GM19328 (cell line): ENCODE measurements around the gene ZC3H4.
"Not testable (repeated sequence)": the region's sequence is repeated elsewhere in the genome, so short reads cannot be mapped to it uniquely, and the experiment has no call there.

Experiments
- ATAC-seq: cut with Tn5 transposase; IDR thresholded peaks from one replicate; pipeline ENCODE4 v1.9.1; 2021; ENCODE audit warnings: mild to moderate bottlenecking, moderate library complexity; ENCODE audit not compliant: unreplicated experiment

ZC3H4 gene

DNA sequence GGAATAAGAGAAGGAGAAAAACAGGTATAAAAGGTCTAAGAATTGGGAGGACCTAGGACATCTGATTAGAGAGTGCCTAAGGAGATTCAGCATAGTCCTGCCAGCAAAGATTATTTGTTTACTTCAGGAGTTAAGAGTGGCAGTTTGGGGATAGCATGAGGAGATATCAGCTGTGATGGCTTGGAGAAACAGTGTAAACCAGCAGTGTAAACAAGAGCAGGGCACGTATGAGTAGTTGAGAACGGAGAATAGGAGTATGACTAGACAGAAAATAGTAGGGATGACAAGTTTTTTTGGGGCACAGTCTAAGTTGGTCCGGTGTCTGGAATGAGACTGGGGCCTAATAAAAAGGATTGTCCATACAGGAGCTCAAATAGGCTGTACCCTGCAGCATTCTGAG, 63.0 kb downstream of the ZC3H4 start:
- not testable (repeated sequence) for ATAC-seq

DNA sequence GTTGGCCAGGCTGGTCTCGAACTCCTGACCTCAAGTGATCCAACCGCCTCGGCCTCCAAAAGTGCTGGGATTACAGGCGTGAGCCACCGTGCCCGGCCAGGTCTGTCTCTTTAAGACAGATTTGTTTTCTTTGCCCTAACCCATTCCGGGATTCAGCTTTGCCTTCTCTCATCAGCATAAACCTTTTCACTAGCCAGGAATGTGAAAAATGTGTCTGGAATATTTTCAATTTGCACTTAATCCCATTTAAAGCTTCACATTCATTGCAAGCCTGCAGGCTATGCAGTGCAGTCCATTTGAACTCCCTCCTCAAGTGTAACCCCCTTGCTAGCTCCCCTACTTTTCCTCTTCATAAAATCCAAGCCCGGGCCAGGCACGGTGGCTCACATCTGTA, 64.3 kb downstream of the ZC3H4 start:
- no peak for ATAC-seq

DNA sequence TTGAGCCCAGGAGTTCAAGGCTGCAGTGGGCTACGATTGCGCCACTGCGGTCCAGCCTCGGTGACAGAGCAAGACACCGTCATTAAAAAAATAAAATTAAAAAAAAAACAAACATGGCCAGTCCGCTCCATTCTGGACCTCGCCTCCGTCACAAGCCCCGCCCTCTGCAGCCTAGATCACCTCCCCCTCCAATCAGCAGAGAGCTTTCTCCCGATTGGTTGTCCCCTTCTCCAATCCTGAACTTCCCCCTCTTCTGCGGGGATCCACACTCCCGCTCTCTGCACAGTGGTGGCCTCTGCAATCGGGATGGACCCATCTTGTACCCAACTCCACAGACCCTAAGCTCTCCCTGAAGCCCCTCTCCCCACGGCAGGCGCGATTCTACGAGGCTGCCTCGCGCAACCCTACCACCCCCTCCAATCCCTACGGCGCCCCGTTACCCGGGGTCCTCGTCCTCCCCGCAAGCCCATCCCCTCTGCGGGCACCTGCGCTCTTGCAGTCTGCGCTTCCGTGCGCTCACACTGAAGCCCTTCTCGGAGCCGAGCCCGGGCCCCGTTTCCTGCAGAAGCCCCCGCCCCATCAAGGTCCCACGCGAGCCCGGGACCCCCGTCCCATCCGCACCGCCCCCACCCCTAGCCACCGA, 65.7 kb downstream of the ZC3H4 start:
- peak; percentile 35 for ATAC-seq

DNA sequence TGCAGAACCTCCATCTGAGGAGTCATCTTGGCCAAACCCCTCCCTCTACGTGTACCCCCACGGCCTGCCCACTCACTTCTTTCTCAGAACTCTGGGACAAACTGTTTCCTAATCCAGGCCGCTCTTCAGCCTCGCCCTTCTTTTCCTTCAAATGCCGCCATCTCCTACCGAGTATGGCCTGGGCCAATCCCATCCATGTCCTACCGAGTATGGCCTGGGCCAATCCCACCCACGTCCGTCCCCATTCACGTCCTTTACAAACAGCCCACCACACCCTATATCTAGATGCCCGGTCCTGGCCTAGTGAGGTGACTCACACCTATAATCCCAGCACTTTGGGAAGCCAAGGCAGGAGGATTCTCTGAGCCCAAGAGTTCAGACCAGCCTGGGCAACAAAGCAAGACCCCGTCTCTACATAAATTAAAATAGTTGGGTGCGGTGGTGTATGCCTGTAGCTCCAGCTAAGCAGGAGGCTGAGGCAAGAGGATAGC, 66.3 kb downstream of the ZC3H4 start:
- ATAC-seq: no peak

DNA sequence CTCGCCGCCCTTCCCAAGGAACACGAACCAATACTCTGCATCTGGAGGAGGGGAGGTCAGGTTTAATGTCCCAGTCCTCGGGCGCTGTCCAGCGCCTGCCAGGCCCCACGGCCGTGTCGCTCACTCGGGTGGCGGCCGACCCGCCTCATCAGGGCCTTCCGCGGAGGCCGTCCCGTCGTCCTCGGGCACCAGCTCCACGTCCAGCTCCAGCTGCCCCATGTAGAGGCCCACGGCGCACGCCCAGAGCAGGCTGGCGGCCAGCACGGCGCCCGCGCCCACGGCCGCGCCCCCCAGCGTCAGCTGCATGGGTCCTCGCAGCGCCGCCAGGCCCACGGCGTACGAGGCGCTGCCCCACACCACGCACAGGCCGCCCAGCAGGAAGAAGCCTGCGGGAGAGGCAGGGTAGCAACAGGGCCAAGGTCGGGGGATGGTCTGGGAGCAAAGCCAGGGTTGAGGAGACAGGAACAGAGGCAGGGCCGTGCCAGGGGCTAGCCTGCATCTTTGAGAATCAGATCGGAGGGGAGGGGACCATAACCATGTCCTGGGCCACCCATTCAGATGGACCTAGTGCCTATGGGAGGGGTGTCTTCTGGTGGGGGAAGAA, 67.6 kb downstream of the ZC3H4 start:
- ATAC-seq: no peak

DNA sequence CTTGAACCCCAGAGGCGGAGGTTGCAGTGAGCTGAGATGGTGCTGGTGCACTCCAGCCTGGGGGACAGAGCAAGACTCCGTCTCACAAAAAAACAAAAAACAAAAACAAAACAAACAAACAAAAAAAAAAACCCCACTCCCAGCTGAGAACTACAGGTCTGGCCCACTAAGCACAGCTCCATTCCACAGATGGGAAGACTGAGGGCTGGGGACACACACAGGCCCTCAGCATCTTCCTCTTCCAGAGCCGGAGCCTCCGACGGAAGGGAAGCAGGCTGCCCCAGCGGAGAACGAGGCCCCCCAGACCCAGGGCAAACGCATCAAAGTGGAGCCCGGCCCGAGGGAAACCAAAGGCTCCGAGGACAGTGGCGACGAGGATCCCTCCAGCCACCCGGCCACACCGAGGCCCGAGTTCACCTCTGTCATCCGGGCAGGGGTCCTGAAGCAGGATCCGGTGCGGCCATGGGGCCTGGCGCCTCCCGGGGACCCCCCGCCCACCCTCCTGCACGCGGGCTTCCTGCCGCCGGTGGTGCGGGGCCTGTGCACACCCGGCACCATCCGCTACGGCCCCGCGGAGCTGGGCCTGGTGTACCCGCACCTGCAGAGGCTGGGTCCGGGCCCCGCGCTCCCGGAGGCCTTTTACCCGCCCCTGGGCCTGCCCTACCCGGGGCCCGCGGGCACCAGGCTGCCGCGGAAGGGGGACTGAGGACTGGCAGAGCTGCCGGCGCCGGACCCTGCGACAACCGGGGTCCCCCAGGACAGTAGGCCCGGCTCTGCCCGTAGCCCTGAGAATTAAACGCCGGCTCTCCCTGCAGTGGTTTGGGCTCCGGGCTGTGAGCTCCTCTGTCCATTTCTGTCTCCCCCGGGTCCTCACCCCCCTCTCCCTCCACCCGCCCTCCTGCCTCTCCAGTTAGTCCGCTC, 68.4 kb downstream of the ZC3H4 start:
- ATAC-seq: no peak

DNA sequence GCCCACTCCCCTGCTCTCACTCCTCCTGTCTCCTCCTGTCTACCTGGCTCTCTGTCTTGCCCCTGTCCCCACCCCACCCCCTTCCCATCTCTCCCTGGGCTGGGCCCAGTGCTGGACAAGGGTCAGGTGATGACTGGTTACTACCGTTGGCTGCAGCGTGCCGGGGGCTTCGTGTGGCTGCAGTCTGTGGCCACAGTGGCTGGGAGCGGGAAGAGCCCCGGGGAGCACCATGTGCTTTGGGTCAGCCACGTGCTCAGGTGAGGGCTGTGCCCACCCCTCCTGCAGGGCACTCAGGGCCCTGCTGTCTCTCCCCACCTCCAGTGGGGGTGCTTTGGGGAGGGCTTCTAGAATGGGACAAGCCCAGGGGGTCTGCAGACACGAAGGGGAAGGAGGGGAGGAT, 72.7 kb downstream of the ZC3H4 start:
- no peak for ATAC-seq

DNA sequence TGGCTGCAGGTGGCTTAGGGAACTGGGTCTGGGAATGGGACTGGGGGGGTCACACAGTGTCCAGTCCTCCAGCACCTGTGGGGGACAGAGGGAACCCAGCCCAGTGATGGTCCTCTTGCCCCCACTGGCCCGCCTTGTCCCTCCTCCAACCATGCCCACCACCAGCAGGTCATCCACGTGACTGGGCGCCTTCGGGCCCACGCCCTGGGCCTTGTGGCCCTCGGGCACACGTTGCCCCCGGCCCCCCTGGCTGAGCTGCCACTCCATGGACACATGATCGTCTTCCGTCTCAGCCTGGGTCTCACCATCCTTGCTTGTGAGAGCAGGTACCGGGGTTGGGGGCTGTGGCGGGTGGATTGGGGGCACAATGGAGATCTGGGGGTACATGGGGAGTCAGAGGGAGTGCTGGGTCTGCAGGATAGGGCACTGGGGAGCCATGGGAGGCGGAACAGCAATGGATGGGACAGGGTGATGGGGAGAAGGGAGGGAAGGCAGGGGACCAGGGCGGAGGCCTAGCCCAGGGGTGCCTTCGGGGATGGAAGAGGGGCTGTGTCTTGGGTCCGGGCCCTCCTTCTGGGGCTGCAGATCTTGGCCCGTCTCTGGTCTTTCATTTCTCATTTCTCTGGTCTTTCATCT, 74.2 kb downstream of the ZC3H4 start:
- no peak for ATAC-seq

DNA sequence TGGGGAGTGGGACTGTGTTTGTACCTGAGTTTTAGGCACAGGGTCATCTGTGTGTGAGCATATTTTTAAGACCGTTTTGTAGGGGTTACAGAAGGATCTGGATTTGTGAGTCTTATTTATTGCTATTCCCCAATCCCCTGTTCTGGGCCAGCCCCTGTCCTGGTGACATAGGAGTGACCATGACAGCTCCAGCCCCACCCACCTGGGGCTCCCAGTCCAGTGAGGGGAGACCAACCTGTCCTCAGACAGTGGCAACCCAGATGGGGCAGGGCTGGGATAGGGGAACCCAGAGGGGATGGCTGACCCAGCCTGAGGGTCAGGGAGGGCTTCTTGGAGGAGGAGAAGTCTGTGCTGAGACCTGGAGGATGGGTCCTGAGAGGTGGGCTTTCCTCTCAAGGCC, 75.8 kb downstream of the ZC3H4 start:
- no peak for ATAC-seq

DNA sequence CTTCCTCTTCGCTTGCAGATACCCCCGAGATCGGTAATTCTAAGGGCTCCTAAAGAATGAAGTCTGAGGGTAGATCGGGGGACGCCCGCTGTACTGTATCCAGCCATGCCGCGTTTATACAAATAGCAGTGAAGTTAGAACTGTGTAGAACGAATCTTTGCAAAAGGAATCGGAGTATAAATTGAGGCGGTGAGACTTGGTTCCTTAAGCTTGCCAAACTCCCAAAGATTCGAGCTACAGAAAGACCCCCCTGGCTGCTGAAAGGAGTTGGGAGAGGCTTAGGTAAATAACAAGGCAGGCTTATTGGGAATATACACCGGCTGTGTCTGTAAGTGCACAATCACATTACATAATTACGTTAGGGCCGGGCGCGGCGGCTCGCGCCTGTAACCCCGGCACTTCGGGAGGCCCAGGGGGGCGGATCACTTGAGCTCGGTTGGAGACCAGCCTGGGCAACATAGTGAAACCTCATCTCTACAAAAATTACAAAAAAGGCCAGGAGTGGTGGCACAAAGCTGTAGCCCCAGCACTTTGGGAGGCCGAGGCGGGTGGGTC, 77.4 kb downstream of the ZC3H4 start:
- no peak for ATAC-seq

DNA sequence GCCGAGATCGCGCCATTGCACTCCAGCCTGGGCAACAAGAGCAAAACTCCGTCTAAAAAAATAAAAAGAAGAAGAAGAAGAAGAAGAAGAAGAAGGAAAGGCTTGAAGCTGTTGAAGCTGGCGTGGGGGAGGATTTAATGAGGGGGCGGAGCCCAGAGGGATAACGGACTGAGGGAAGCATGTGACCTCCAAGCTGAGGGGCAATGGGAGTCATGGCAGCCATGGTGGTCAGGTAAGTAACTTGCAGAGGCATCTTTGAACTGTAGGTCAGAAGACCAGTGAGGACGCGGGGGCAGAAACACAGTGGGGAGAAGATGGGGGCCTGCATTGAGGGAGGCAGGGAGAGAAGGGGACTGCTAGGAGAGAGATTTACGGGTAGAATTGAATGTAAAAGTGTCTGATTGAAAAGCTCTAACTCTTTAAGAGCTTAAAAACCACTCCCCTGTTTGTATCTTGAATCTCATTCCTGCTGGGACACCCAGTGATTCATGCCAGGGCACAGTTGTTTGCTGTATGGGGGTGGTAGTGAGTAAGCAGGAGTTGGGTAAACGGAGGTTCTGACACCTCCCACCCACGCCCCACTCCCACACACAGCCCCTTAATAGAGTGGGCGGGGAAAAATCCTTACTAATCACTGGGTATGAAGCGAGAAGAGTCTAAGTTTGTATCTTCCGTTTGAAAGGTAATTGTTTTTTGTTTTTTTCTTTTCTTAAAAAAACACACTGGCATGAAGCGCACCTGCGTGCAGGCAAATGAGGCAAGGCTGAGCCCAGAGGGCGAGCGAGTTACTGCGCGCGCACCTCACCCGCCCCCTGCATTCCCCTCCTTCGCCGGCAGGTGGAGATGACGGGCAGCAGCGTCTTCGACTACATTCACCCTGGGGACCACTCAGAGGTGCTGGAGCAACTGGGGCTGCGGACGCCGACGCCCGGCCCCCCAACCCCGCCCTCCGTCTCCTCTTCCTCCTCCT, 78.2 kb downstream of the ZC3H4 start:
- ATAC-seq: peak; percentile 67

DNA sequence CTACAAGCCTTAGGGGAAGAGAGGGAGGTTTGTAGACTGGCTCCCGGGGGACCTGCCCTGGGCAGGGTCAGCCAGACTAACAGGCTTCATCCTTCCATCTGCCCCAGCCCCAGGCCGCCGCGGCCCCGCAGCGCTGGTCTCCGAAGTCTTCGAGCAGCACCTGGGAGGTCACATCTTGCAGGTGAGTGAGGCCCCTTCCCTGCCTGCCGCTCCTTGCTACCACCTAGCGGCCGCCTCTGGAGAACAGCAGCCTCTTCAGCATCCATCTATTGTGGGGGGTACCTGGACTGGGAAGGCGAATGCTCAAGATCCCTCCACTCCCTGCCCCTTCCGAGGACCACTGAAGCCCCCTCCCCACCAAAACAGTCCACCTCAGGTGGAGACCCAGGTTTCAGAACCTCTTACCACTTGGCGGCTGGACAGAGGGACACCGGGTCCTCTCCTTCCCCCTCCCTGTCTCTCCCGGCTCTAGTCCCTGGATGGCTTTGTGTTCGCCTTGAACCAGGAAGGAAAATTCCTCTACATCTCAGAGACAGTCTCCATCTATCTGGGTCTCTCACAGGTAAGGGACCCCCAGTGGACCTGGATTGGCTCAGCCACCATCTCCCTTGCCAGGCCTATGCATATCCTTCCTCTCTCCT, 81.3 kb downstream of the ZC3H4 start:
- no peak for ATAC-seq

DNA sequence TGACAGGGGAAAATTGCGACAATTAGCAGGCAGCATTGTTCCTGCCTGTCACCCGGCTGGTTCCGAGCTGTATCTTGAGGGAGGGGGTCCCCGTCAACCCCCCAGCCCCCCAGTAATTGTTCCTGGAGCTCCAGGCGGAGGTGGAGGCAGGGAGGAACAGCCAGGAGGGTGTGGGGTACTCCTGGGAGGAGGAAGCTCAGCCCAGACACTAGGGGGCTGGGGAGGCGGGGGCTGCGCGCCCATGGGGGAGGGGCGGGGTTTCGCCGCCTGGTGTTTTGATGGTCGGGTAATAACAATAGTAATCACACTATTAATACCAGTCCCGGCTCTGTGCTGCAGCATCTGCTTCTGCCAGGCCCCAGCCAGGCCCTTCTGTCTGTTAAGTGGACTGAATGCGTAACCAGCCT, 85.4 kb downstream of the ZC3H4 start:
- ATAC-seq: no peak

DNA sequence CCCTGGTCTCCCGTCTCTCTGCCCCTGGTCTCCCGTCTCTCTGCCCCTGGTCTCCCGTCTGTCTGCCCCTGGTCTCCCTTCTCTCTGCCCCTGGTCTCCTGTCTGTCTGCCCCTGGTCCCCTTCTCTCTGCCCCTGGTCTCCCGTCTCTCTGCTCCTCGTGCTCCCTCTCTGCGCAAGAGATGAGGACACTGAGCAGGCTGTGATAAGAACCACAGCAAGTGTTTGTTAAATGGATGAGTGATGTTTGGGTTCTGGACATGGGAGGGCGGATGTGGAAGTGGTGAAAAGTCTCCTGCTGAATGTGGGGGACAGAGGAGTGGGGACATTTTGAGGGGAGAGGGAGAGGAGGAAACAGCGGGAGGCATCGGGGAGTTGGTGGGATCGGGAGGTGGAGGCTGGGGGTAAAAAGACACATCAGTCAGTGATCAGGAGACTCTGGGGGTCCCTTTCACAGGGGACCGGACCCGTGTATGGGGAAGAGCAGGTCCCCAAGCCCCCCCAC, 85.9 kb downstream of the ZC3H4 start:
- no peak for ATAC-seq

DNA sequence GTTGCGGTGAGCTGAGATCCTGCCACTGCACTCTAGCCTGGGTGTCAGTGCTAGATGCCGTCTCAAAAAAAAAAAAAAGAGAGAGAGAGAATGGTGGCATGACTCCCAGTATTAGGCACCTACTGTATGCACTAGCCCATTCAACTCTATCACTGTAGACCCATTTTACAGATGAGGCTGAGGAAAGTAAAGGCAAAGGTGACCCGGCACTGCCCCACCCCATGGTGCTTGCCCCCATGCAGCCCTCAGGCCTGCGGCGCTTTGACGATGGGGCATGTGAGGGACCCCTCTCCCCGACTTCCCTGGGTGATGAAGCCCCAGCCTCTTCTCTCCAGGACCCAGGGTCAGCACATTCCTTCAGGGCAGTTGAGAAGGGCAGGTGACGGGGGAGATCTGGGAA, 86.7 kb downstream of the ZC3H4 start:
- no peak for ATAC-seq

DNA sequence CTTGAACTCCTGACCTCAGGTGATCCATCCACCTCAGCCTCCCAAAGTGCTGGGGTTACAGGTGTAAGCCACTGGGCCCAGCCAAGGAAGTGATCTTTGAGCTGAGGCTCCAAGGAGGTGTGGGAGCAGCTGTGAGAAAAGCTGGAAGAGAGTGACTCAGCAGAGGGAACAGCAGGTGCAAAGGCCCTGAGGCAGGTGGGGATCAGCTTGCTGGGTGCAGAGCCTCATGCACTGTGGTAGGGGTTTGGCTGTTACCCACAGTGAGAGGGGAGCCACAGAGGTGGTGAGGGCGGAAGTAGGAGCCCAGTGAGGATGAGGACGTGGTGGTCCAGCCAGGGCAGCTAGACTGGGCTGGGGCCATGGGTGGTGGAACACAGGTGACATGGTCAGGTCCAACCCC, 87.4 kb downstream of the ZC3H4 start:
- ATAC-seq: no peak

DNA sequence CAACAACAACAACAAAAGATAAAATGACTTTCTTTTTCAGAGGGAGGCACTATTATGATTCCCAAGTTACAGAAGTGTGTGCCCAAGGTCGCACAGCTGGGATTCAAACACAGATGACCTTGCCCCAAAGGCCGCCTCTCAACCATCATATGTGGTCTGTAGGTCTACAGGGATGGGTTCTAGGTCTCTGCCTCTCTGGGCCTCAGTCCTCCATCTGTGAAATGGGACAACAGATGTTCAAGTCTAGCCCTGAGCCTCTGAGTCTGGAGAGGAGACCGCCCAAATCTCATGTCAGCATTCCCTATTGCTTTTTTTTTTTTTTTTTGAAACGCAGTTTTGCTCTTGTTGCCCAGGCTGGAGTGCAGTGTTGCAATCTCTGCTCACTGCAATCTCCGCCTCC, 89.1 kb downstream of the ZC3H4 start:
- no peak for ATAC-seq

DNA sequence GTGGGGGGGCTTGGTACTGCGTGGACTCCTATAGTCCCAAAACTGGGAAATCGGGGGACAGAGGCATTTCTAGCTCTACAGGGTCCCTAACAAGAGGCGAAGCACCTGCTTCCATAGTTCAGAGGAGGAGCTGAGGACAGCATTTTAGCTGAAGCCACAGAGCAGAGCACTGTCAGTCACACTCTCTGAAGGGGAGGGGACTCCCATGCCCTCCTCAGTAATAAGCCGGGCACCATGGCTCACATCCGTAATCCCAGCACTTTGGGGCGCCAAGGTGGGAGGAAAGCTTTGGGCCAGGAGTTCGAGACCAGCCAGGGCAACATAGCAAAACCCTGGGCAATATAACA, 90.2 kb downstream of the ZC3H4 start:
- ATAC-seq: no peak
